ENCODE data around the gene TGM1. TPM values are rescaled to one million over a fixed set of nuclear protein-coding genes. Genes with fewer than 3 reads are reported as not detected.

Gene TGM1
- total RNA-seq, 4 donors from 2014 or later = 0.20 TPM; not detected in 3

DNA sequence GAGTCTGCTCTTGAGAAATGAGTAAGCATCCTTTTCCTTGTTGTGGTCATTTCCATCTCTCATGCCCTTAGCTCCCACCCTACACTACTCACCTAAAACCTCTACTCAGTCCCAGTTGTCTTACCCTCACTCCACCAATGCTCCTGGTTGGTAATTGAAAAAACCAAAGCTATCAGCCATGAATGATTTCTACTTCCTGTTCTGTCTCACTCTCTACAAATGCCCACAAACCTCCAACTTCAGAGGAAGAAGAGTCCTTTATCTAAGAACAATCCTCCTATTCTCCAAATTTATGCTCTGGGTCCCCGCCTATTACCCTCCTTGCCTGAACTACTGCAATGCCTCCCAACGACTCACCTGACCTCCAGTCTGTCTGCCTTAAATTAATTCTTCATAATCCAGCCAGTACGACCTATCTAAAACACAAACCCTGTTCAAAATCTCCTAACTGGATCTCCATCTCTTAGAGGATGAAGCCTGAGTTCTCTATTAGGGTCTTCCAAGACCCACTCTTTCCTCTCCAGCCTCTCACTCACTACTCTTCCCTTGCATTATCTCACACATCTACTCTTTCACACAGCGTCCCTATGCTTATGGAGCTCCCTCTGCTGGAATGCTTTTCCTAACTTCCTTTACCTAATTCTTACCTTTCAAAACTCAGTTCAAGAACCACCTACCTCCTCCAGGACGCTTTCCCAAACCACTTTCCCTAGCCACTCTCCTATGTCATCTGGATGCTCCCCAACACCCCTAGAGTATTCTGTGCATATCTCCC is 34.4 kb upstream of the TGM1 start:
- DNase-seq (no peak), ATAC-seq (no peak)
- TF ChIP-seq POLR2A (IDR thresholded peaks at IDR 0.05) = no peak
- TF ChIP-seq, protein P1, sequence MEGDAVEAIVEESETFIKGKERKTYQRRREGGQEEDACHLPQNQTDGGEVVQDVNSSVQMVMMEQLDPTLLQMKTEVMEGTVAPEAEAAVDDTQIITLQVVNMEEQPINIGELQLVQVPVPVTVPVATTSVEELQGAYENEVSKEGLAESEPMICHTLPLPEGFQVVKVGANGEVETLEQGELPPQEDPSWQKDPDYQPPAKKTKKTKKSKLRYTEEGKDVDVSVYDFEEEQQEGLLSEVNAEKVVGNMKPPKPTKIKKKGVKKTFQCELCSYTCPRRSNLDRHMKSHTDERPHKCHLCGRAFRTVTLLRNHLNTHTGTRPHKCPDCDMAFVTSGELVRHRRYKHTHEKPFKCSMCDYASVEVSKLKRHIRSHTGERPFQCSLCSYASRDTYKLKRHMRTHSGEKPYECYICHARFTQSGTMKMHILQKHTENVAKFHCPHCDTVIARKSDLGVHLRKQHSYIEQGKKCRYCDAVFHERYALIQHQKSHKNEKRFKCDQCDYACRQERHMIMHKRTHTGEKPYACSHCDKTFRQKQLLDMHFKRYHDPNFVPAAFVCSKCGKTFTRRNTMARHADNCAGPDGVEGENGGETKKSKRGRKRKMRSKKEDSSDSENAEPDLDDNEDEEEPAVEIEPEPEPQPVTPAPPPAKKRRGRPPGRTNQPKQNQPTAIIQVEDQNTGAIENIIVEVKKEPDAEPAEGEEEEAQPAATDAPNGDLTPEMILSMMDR (IDR thresholded peaks at IDR 0.05 in 4 of 5, conservative IDR thresholded peaks at IDR 0.05 in 1 of 5) = no peak
- Histone ChIP-seq H3K36me3 (peaks cover 0 to 18% of the 10 kb centered on the region in 2 donors), H3K9me3 (no peaks in the 10 kb centered on the region), H3K27ac (no peak overlapping the region), H3K4me1 (peaks cover 13 to 20% of the 10 kb centered on the region in 2 donors), H3K27me3 (no peaks in the 10 kb centered on the region), H3K4me3 (no peak overlapping the region)
- in situ Hi-C loops (cut with MboI; ENCODE audit: low sequenced_read_pairs in 4 of 4) (loop anchor here in 3 of 4 donors (5.0 to 10.0 kb wide), 2 partner anchors 53 to 55 kb away; partner anchors contain the start of gene TINF2 (in 3 of the 3)), intact Hi-C loops (cut with DNase I; ENCODE audit: low total_unique reads) (loop anchor here (10.0 kb wide), 1 partner anchor 133 kb away; the partner anchor contains the start of gene IRF9)

DNA sequence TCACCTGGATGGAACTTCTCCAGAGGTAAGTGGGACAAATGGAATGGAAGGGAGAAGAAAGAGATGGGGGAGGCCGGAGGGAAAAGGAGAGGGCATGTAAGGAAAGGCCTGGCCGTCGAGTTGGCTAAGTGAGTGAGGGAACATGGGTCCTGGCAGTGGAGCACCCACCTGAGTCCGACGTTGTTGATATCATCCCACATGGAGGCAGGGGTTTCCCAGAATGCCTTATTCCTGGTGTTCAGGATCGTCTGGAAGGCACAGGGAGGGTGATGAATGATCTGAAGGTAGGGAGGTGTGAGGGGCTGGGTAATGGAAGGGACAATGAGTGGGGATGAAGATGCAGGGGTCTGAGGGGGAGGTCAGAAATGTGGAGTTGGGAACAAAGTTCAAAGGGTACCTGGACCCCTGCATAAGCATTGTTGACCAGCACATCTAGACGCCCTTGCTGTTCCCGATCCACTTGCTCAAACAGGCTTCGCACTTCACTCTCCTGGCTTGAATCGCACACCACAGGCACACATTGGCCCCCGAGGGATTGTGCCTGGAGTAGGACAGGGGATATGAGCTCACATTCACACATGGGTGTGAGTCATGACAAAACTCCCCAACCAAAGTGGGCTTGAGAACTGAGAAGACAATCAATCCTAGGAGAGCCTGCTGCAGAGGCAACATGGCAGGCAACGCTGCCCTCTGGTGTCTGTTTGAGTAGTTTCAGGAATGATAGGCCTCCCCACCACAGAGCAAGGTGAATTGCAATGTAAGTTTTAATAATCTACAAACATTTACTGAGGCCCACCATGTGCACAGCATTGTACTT is 33.6 kb upstream of the TGM1 start:
- H3K9me3 ChIP-seq = no peaks in the 10 kb centered on the region
- H3K4me3 ChIP-seq = no peak overlapping the region
- peaks cover 0 to 17% of the 10 kb centered on the region in 2 donors for H3K36me3 ChIP-seq
- in situ Hi-C loops (cut with MboI; ENCODE audit: low sequenced_read_pairs in 4 of 4) (loop anchor here in 3 of 4 donors (5.0 to 10.0 kb wide), 2 partner anchors 52 to 54 kb away; partner anchors contain the start of gene TINF2 (in 3 of the 3)), intact Hi-C loops (cut with DNase I; ENCODE audit: low total_unique reads) (loop anchor here (10.0 kb wide), 1 partner anchor 132 kb away; the partner anchor contains the start of gene IRF9)
- TF ChIP-seq POLR2A (IDR thresholded peaks at IDR 0.05) = no peak
- TF ChIP-seq, protein P1 (IDR thresholded peaks at IDR 0.05 in 4 of 5, conservative IDR thresholded peaks at IDR 0.05 in 1 of 5) = peak; percentile 28 to 67 (median 53)
- DNase-seq = peak in 1 of 2 donors; percentile 37
- H3K27ac ChIP-seq = no peak overlapping the region
- H3K27me3 ChIP-seq = no peaks in the 10 kb centered on the region
- peak; percentile 32 to 39 for ATAC-seq
- H3K4me1 ChIP-seq = peaks cover 13 to 20% of the 10 kb centered on the region in 2 donors

DNA sequence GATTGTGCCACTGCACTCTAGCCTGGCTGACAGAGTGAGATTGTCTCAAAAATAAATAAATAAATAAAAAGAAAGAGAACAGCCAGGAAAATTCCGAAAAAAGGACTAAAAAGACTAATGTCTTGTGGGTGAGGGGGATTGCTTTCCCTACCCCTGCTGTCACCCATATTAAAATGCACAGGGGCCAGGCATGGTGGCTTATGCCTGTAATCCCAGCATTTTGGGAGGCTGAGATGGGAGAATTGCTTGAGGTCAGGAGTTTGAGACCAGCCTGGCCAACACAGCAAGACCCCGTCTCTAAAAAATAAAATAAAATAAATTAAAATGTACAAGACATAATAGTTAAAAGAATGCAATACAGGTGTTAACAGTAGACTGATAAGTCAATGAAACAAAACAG is 30.5 kb upstream of the TGM1 start:
- intact Hi-C loops (cut with DNase I; ENCODE audit: low total_unique reads) = loop anchor here (10.0 kb wide), 1 partner anchor 129 kb away; the partner anchor contains the start of gene IRF9
- in situ Hi-C loops (cut with MboI; ENCODE audit: low sequenced_read_pairs in 4 of 4) = loop anchor here in 1 of 4 donors (10.0 kb wide), 1 partner anchor 49 kb away; the partner anchor contains the start of gene TINF2
- DNase-seq (no peak), ATAC-seq (no peak)
- no peak overlapping the region for H3K4me3 ChIP-seq
- H3K27ac ChIP-seq = no peak overlapping the region
- no peaks in the 10 kb centered on the region for H3K4me1 ChIP-seq
- peaks cover 0 to 31% of the 10 kb centered on the region in 2 donors for H3K36me3 ChIP-seq
- no peaks in the 10 kb centered on the region for H3K9me3 ChIP-seq
- no peaks in the 10 kb centered on the region for H3K27me3 ChIP-seq
- TF ChIP-seq, protein P1 (IDR thresholded peaks at IDR 0.05 in 4 of 5, conservative IDR thresholded peaks at IDR 0.05 in 1 of 5) = no peak
- TF ChIP-seq POLR2A (IDR thresholded peaks at IDR 0.05) = no peak

DNA sequence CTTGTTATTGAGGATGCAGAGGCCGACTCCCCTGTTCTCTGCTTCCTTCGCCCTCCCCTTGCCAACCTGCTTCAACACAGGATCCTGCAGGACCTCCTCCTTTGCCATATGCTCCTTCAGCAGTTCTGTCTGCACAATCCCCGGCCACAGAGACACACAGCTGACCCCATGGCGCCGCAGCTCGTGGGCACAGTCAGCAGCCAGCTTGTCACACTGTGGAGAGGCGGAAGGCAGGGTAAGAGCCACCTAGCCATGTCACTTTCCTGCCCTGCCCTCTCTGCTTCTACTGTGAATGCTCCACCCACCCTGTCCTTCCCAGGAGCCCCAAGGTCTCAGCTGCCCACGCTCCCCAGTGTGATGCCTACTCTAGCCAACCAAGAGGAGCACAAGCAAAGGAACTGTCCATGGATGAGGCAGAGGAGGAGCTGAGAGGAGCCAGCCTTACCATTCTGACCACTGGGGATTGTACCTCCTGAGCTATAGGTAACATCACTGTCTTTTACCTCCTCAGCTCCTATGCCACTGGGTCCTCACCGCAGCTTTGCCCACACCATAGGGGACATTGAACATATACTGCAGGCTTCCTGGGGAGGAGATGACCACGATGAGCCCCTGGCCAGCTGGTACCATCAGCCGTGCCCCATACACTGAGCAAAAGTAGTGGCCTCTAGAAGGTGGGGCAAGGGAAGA is 29.3 kb upstream of the TGM1 start:
- Histone ChIP-seq H3K4me1 (no peaks in the 10 kb centered on the region), H3K4me3 (no peak overlapping the region), H3K27me3 (no peaks in the 10 kb centered on the region), H3K9me3 (no peaks in the 10 kb centered on the region), H3K36me3 (peaks cover 0 to 31% of the 10 kb centered on the region in 2 donors), H3K27ac (no peak overlapping the region)
- no peak for DNase-seq
- intact Hi-C loops (cut with DNase I; ENCODE audit: low total_unique reads) = loop anchor here (10.0 kb wide), 1 partner anchor 127 kb away; the partner anchor contains the start of gene IRF9
- no peak for ATAC-seq
- TF ChIP-seq POLR2A (IDR thresholded peaks at IDR 0.05) = no peak
- TF ChIP-seq, protein P1 (IDR thresholded peaks at IDR 0.05 in 4 of 5, conservative IDR thresholded peaks at IDR 0.05 in 1 of 5) = no peak
- in situ Hi-C loops (cut with MboI; ENCODE audit: low sequenced_read_pairs in 4 of 4) = loop anchor here in 1 of 4 donors (10.0 kb wide), 1 partner anchor 47 kb away; the partner anchor contains the start of gene TINF2
